Transverse colon (tissue), 4 donors: ENCODE data around the gene CACNA1G. TPM values are rescaled to one million over a fixed set of nuclear protein-coding genes. Genes with fewer than 3 reads are reported as not detected.
A peak's percentile ranks its signal among the peaks of the same experiment; 100 is the strongest.

Experiments used
- DNase-seq: peaks from one replicate; pipeline ENCODE4 v3.0.0-alpha.2; 2019
- H3K27ac ChIP-seq, 4 donors: fragments of 200-600 bp; sonication (generic); 2 replicates each; pipeline ENCODE4 v1.5.1; 2016 to 2018; ENCODE audit warnings: inconsistent platforms in 4 of 4
- H3K27me3 ChIP-seq: fragments of 200-600 bp; sonication (generic); 2 replicates; pipeline ENCODE4 v1.5.1; 2017; ENCODE audit warnings: inconsistent platforms
- H3K36me3 ChIP-seq, 4 donors: fragments of 200-600 bp; sonication (generic); 2 replicates each; pipeline ENCODE4 v1.5.1; 2017 to 2019; ENCODE audit warnings: inconsistent platforms in 4 of 4
- H3K4me1 ChIP-seq, 4 donors: fragments of 200-600 bp; sonication (generic); 2 replicates each; pipeline ENCODE4 v1.5.1; 2017 to 2020; ENCODE audit warnings: inconsistent platforms in 4 of 4
- H3K4me3 ChIP-seq, 4 donors: fragments of 200-600 bp; sonication (generic); 1 replicate in 1 of 4; 2 replicates in 3 of 4; pipeline versions ENCODE4 v1.5.1 to v1.6.1; 2017 to 2019; ENCODE audit warnings: inconsistent platforms in 4 of 4
- H3K9me3 ChIP-seq, 2 donors: fragments of 200-600 bp; sonication (generic); 2 replicates each; pipeline ENCODE4 v1.5.1; 2017 to 2019; ENCODE audit warnings: inconsistent platforms in 2 of 2
- CTCF ChIP-seq, 5 experiments: fragments of 200-600 bp in 3 of 5; fragments of 450-650 bp in 2 of 5; sonication (generic) in 3 of 5; IDR thresholded peaks; 1 replicate in 2 of 5; 2 replicates in 3 of 5; pipeline ENCODE4 v1.5.1; 2016 to 2017; ENCODE audit warnings: antibody characterized with exemption in 5 of 5, inconsistent platforms in 3 of 5, mild to moderate bottlenecking in 2 of 5, moderate library complexity in 1 of 5
- EP300 ChIP-seq: sonication (generic); formaldehyde crosslinking; IDR thresholded peaks from one replicate; pipeline ENCODE4 v1.6.1; 2017; ENCODE audit warnings: antibody characterized with exemption, low read depth
- POLR2A ChIP-seq: fragments of 450-650 bp; IDR thresholded peaks from one replicate; pipeline ENCODE4 v1.6.1; 2016; ENCODE audit warnings: antibody characterized with exemption, mild to moderate bottlenecking, moderate library complexity
- POLR2AphosphoS5 ChIP-seq, 3 donors: sonication (generic); formaldehyde crosslinking; IDR thresholded peaks; one replicate each; pipeline ENCODE4 v1.6.1; 2016; ENCODE audit warnings: antibody characterized with exemption in 3 of 3
- WGBS, 2 donors: methylation state at CpG; one replicate each; pipeline ENCODE4 v1.1.5; 2018; ENCODE audit warnings: low coverage in 1 of 2; 5-methylcytosine and 5-hydroxymethylcytosine counted together
- in situ Hi-C, 4 donors: fragments of 200-750 bp; cut with MboI; loops; one replicate each; pipeline versions ENCODE4 v1.15.0 to v1.15.1; 2017; ENCODE audit warnings: low sequenced_read_pairs in 3 of 4, low pct_ligation_motif_present in 1 of 4, low pct_unique_long_range_greater_than_20kb in 1 of 4
- intact Hi-C: fragments of 100-400 bp; cut with DNase I; formaldehyde crosslinking; loops from one replicate; pipeline ENCODE4 v1.15.1; 2023; ENCODE audit warnings: low total_unique reads
- total RNA-seq, 4 donors: library from RNA; depleted of rRNA; stranded (reverse); fragments of >200 nt; gene quantifications; one replicate each; pipeline ENCODE4 v1.1.0, GENCODE V29; 2016

Gene CACNA1G
- total RNA-seq, 4 donors from 2014 or later, result 0.14 TPM; not detected in 3

GRCh38 chr17:50533720-50534148, 26.8 kb upstream of the CACNA1G start:
- Histone ChIP-seq H3K4me3 (peak overlapping the region in 3 of 4 donors; percentile 30 to 55 (median 45)), H3K4me1 (peaks cover 9 to 41% (median 28%) of the 10 kb centered on the region in 4 donors), H3K36me3 (no peaks in the 10 kb centered on the region), H3K27ac (peak overlapping the region; percentile 74 to 90 (median 80)), H3K27me3 (peaks cover 32% of the 10 kb centered on the region), H3K9me3 (no peaks in the 10 kb centered on the region)
- WGBS, 2 donors, result 0 to 7% methylated on average over 3 to 17 of the region's 17 CpGs
- peak; percentile 24 to 52 (median 47) for TF ChIP-seq POLR2AphosphoS5 (IDR thresholded peaks at IDR 0.05)
- TF ChIP-seq CTCF (IDR thresholded peaks at IDR 0.05), result no peak
- no peak for TF ChIP-seq EP300
- no peak for TF ChIP-seq POLR2A
- in situ Hi-C loops (loop anchor here in 2 of 4 donors (25.0 kb wide), 2 partner anchors 304 to 429 kb away; partner anchors contain the start of gene WFIKKN2 (in 1 of the 2)), intact Hi-C loops (no loop called here)
- peak; percentile 81 for DNase-seq

GRCh38 chr17:50534222-50534978, 26.1 kb upstream of the CACNA1G start:
- 35% methylated on average over 24 of the region's 24 CpGs; no CpG with 5 or more reads in 1 of the 2 donors for WGBS, 2 donors

GRCh38 chr17:50534979-50535326, 25.6 kb upstream of the CACNA1G start:
- peaks cover 32% of the 10 kb centered on the region for H3K27me3 ChIP-seq
- intact Hi-C loops (no loop called here), in situ Hi-C loops (loop anchor here in 2 of 4 donors (25.0 kb wide), 2 partner anchors 302 to 427 kb away; partner anchors contain the start of gene WFIKKN2 (in 1 of the 2))
- WGBS, 2 donors, result 89% methylated on average over 2 of the region's 2 CpGs; no CpG with 5 or more reads in 1 of the 2 donors
- H3K4me1 ChIP-seq, result peaks cover 9 to 47% (median 29%) of the 10 kb centered on the region in 4 donors
- H3K36me3 ChIP-seq, result no peaks in the 10 kb centered on the region
- TF ChIP-seq EP300, result no peak
- no peak for TF ChIP-seq CTCF (IDR thresholded peaks at IDR 0.05)
- no peak for TF ChIP-seq POLR2AphosphoS5 (IDR thresholded peaks at IDR 0.05)
- no peak for TF ChIP-seq POLR2A
- no peaks in the 10 kb centered on the region for H3K9me3 ChIP-seq
- H3K27ac ChIP-seq, result peak overlapping the region; percentile 74 to 90 (median 80)
- no peak for DNase-seq
- H3K4me3 ChIP-seq, result peak overlapping the region in 2 of 4 donors; percentile 45 to 55

More at GRCh38 chr17:50534222-50534978, 26.1 kb upstream of the CACNA1G start:
- in situ Hi-C loops, result loop anchor here in 2 of 4 donors (25.0 kb wide), 2 partner anchors 303 to 428 kb away; partner anchors contain the start of gene WFIKKN2 (in 1 of the 2)
- peaks cover 32% of the 10 kb centered on the region for H3K27me3 ChIP-seq
- intact Hi-C loops, result no loop called here
- no peaks in the 10 kb centered on the region for H3K9me3 ChIP-seq
- H3K4me3 ChIP-seq, result peak overlapping the region in 3 of 4 donors; percentile 30 to 55 (median 45)
- TF ChIP-seq CTCF (IDR thresholded peaks at IDR 0.05) (peak; percentile 28 to 83 (median 38)), POLR2AphosphoS5 (IDR thresholded peaks at IDR 0.05) (peak; percentile 76 to 79 (median 78)), POLR2A (peak; percentile 75), EP300 (no peak)
- H3K4me1 ChIP-seq, result peaks cover 9 to 43% (median 29%) of the 10 kb centered on the region in 4 donors
- H3K27ac ChIP-seq, result peak overlapping the region; percentile 74 to 90 (median 80)
- peak; percentile 80 for DNase-seq
- H3K36me3 ChIP-seq, result no peaks in the 10 kb centered on the region

GRCh38 chr17:50535407-50535806, 25.1 kb upstream of the CACNA1G start:
- Histone ChIP-seq H3K9me3 (no peaks in the 10 kb centered on the region), H3K4me3 (no peak overlapping the region), H3K4me1 (peaks cover 9 to 47% (median 32%) of the 10 kb centered on the region in 4 donors), H3K36me3 (no peaks in the 10 kb centered on the region), H3K27ac (no peak overlapping the region), H3K27me3 (peaks cover 31% of the 10 kb centered on the region)
- TF ChIP-seq POLR2A (no peak), CTCF (IDR thresholded peaks at IDR 0.05) (no peak), EP300 (no peak), POLR2AphosphoS5 (IDR thresholded peaks at IDR 0.05) (no peak)
- in situ Hi-C loops, result loop anchor here in 2 of 4 donors (25.0 kb wide), 2 partner anchors 302 to 427 kb away; partner anchors contain the start of gene WFIKKN2 (in 1 of the 2)
- intact Hi-C loops, result no loop called here
- no peak for DNase-seq
- WGBS, 2 donors, result 76% methylated on average over 7 of the region's 7 CpGs; no CpG with 5 or more reads in 1 of the 2 donors
